ENCODE results near the gene RXRA.
A peak's percentile ranks its signal among the peaks of the same experiment; 100 is the strongest.
"Not testable (repeated sequence)": the region's sequence is repeated elsewhere in the genome, so short reads cannot be mapped to it uniquely, and the experiment has no call there.

Gene RXRA

DNA sequence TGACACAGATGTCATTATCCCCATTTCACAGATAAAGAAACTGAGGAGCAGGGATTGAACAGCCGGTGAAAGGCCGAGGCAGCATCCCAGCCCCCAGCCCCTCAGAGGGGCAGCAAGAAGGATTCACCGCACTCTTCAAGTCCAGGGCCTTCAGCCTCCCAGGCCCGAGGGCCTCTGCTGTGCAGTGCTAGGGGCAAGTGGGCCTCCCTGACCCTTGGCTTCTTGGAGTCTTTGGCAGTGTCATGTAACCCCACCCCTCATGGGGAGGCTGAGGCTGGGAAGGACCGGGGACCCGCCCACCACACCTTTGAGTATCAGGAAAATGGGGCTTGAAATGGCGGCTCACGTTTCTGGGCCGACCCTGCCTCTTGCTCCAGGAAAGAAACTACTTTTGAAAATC lies 28.7 kb upstream of the RXRA start:
- Mint-ChIP-seq H3K9me3 (no peaks in the 10 kb centered on the region), H3K36me3 (ENCODE audit: insufficient read depth) (no peaks in the 10 kb centered on the region), H3K27me3 (peaks cover 21 to 35% of the 10 kb centered on the region in 2 donors), H3K27ac (no peak overlapping the region), H3K4me1 (ENCODE audit: low read depth in 2 of 2) (peaks cover 27 to 28% of the 10 kb centered on the region in 2 donors), H3K4me3 (no peak overlapping the region)
- ATAC-seq (replicated peaks) (no peak), DNase-seq (no peak)

DNA sequence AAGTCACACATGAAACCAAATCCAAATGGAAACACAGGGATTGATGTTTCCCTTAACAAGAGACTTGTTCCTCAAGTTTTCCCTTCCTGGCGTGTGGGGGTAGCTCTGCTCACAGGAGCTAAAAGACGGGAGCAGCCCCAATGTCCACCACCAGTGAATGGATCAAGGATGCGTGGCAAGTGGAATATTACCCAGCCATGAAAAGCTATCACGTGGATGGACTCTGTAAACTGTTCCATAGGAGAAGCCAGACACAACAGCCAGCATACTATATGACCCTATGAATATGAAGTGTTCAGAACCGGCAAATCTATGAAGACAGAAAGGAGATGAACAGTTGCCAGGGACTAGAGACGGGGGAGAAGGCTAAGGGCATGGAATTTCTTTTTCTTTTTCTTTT lies 28.3 kb upstream of the RXRA start:
- H3K4me1 Mint-ChIP-seq (ENCODE audit: low read depth in 2 of 2), result peaks cover 27 to 28% of the 10 kb centered on the region in 2 donors
- H3K27ac Mint-ChIP-seq, result no peak overlapping the region
- H3K4me3 Mint-ChIP-seq, result no peak overlapping the region
- no peak for ATAC-seq (replicated peaks)
- DNase-seq, result no peak
- peaks cover 17 to 31% of the 10 kb centered on the region in 2 donors for H3K27me3 Mint-ChIP-seq
- no peaks in the 10 kb centered on the region for H3K36me3 Mint-ChIP-seq (ENCODE audit: insufficient read depth)
- no peaks in the 10 kb centered on the region for H3K9me3 Mint-ChIP-seq

DNA sequence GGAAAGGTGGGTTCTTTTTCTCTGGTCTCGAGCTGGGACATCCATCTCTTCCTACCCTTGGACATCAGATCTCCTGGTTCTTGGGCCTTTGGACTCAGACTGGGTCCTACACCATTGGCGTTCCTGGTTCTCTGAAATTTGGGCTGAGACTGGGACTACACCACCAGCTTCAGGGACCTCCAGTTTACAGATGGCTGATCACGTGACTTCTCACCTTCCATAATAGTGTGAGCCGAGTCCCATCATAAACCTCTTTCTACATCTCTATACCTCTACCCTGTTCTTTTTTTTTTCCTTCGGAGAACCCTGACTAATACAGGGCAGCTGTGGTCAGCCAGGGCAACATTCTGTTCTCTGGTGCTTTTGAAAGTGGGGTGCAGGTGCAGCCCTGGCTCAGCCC lies 27.2 kb upstream of the RXRA start:
- H3K4me3 Mint-ChIP-seq, result no peak overlapping the region
- no peaks in the 10 kb centered on the region for H3K36me3 Mint-ChIP-seq (ENCODE audit: insufficient read depth)
- no peak for ATAC-seq (replicated peaks)
- H3K9me3 Mint-ChIP-seq, result no peaks in the 10 kb centered on the region
- peaks cover 24 to 28% of the 10 kb centered on the region in 2 donors for H3K4me1 Mint-ChIP-seq (ENCODE audit: low read depth in 2 of 2)
- peak overlapping the region in 1 of 2 donors; percentile 62 for H3K27ac Mint-ChIP-seq
- H3K27me3 Mint-ChIP-seq, result peaks cover 9 to 24% of the 10 kb centered on the region in 2 donors
- no peak for DNase-seq

DNA sequence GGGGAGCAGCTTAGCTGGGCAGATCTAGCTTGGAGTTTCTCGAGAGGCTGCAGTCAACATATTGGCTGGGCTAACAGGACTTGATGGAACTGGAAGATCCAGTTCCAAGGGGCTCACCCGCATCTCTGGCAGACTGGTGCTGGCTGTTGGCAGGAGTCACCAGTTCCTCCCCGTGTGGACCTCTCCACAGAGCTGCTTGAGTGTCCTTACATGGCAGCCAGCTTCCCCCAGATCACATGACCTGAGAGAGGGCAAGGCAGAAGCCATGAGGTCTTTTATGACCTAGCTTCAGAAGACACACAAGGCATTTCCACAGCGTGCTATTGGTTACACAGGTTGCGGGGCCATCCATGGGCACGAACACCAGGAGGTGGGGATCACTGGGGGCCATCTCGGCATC lies 26.4 kb upstream of the RXRA start:
- no peaks in the 10 kb centered on the region for H3K9me3 Mint-ChIP-seq
- DNase-seq (no peak), ATAC-seq (replicated peaks) (no peak)
- H3K27ac Mint-ChIP-seq, result peak overlapping the region; percentile 95 to 98
- H3K4me1 Mint-ChIP-seq (ENCODE audit: low read depth in 2 of 2), result peaks cover 24 to 28% of the 10 kb centered on the region in 2 donors
- H3K36me3 Mint-ChIP-seq (ENCODE audit: insufficient read depth), result no peaks in the 10 kb centered on the region
- no peak overlapping the region for H3K4me3 Mint-ChIP-seq
- peaks cover 9 to 24% of the 10 kb centered on the region in 2 donors for H3K27me3 Mint-ChIP-seq

DNA sequence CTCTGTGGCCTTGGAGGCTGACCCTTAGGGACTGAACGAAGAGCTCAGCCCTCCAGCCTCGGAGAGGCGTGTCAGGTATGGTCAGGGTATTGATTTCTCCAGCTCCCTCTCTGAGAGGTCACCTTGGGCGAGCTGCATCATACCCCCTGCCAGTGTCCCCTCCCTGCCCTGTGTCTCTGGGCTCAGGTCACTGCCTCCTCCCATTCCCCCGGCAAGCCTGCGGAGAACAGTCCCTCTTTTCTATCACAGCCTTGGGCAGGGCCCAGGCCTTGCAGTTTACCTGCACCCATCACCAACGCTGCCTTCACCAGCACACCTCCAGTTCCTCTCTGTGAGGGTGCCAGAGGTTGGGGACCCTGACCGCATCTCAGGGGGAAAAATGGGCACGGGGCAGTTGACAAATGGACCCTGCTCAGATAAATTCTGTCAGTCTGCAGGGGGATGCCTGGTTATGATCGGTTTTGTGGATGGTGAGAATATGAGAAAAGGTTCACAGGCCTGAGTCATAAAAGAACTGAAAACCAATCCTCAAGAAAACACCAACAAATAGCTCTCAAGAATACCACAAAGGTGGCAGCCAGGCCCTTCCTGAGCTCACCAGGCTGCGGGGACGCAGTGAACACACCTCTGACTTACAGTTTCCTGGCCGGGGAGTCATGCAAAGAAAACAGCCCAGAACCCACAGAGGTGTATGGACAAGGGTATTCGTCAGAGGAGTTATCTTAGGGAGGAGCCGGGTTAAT lies 24.7 kb upstream of the RXRA start:
- H3K4me3 Mint-ChIP-seq, result peak overlapping the region; percentile 63 to 75
- H3K4me1 Mint-ChIP-seq (ENCODE audit: low read depth in 2 of 2), result peaks cover 18 to 19% of the 10 kb centered on the region in 2 donors
- no peaks in the 10 kb centered on the region for H3K9me3 Mint-ChIP-seq
- peak; percentile 65 to 66 (median 66) for DNase-seq
- no peaks in the 10 kb centered on the region for H3K36me3 Mint-ChIP-seq (ENCODE audit: insufficient read depth)
- peak overlapping the region; percentile 95 to 98 for H3K27ac Mint-ChIP-seq
- peaks cover 0 to 9% of the 10 kb centered on the region in 2 donors for H3K27me3 Mint-ChIP-seq
- peak; percentile 97 for ATAC-seq (replicated peaks)

DNA sequence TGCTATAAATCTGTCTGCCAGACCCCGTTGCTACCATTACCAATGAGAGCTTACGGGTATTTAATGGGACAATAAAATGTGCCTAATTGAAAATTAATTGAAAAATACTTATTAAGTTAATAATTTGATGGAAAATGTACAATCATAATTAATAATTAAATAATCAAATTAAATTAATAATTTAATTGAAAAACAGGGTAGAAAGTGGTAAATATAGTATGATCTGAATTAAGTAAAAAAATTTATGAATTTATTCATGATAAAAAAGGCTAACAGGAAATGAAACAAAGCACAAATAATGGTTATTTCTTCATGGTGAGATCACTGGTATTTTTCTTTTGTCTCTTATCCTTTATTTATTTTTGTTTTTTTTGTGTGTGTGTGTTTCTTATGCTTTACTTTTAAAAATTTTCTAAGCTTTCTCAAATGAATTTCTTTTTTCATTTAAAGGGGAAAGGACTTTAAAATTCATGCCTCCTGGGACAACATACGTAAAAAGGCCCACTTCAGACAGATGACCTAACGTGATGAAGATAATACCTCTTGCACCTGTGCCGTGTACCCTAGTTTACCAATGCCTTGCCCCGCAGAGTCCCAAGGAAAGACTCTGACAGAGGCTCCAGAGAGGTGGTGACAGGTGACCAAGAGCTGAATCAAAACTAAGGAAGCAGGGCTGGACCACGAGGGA lies 24.0 kb upstream of the RXRA start:
- H3K27me3 Mint-ChIP-seq, result peaks cover 0 to 9% of the 10 kb centered on the region in 2 donors
- no peaks in the 10 kb centered on the region for H3K36me3 Mint-ChIP-seq (ENCODE audit: insufficient read depth)
- peak overlapping the region; percentile 95 to 98 for H3K27ac Mint-ChIP-seq
- DNase-seq, result no peak
- H3K4me1 Mint-ChIP-seq (ENCODE audit: low read depth in 2 of 2), result peaks cover 17 to 19% of the 10 kb centered on the region in 2 donors
- no peak for ATAC-seq (replicated peaks)
- H3K9me3 Mint-ChIP-seq, result no peaks in the 10 kb centered on the region
- H3K4me3 Mint-ChIP-seq, result peak overlapping the region; percentile 63 to 75

DNA sequence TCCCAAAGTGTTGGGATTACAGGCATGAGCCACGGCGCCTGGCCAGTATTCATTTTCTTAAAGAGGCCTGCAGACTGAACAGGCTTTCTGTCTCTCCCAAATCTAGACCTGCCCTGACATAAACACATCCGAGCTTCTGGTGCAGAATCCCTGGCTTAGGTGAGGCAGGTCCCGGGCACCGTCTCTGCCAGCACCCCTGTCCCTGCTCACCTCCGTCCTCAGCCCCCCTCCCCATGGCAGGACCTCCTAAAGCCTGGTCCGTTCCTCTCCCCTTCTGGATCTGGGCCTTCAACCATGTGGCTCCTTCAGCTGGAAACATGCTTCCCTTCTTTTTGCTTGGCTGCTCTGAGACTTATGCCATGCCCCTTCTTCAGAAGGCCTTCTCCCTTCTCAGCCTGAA lies 22.7 kb upstream of the RXRA start:
- Mint-ChIP-seq H3K27me3 (no peaks in the 10 kb centered on the region), H3K9me3 (no peaks in the 10 kb centered on the region), H3K36me3 (ENCODE audit: insufficient read depth) (no peaks in the 10 kb centered on the region), H3K4me1 (ENCODE audit: low read depth in 2 of 2) (peaks cover 17 to 19% of the 10 kb centered on the region in 2 donors), H3K4me3 (no peak overlapping the region), H3K27ac (peak overlapping the region in 1 of 2 donors; percentile 57)
- DNase-seq, result no peak
- no peak for ATAC-seq (replicated peaks)

DNA sequence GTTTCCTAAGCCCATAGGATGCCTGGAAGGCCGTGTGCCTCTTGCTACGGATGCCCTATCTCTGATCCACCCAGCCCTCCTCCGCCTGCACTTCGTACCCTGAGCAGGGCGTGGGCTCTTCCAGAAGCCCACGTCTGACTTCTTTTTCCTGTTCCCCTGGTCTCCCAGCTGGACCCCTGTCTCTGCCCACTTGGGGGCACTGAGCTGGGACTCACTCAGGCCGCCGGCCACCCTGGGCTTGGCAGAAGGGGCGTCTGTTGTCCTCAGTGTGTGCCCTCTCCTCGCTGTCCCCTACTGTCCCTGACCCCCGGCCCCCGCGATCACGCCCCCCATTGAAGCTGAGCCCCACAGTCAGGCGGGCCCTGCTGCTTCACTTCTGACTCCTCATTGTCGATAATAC lies 22.0 kb upstream of the RXRA start:
- ATAC-seq (replicated peaks) (no peak), DNase-seq (no peak)
- Mint-ChIP-seq H3K36me3 (ENCODE audit: insufficient read depth) (no peaks in the 10 kb centered on the region), H3K4me3 (no peak overlapping the region), H3K27me3 (no peaks in the 10 kb centered on the region), H3K9me3 (no peaks in the 10 kb centered on the region), H3K4me1 (ENCODE audit: low read depth in 2 of 2) (peaks cover 17 to 19% of the 10 kb centered on the region in 2 donors), H3K27ac (peak overlapping the region in 1 of 2 donors; percentile 57)

DNA sequence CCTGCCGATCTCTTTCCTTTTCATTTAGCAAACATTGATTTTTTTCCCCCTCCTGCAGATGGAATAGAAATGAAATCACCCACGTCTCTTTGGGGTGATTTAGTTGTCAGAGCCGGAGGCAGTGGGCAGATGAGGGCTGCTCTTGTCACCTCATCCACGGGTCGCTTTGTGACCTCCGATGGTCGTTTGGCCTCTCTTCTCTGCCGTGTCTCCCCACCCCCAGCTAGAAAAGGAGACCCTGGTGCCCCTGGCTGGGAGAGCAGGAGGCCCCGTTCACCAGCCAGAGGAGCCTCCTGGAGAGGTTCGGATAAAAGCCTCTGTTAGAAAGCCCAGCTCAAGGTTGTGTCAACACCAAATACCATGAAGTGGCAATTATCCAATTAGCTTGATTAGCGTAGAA lies 21.6 kb upstream of the RXRA start:
- Mint-ChIP-seq H3K36me3 (ENCODE audit: insufficient read depth) (no peaks in the 10 kb centered on the region), H3K4me3 (no peak overlapping the region), H3K27me3 (no peaks in the 10 kb centered on the region), H3K27ac (no peak overlapping the region), H3K9me3 (no peaks in the 10 kb centered on the region), H3K4me1 (ENCODE audit: low read depth in 2 of 2) (peaks cover 17 to 19% of the 10 kb centered on the region in 2 donors)
- ATAC-seq (replicated peaks) (no peak), DNase-seq (no peak)

DNA sequence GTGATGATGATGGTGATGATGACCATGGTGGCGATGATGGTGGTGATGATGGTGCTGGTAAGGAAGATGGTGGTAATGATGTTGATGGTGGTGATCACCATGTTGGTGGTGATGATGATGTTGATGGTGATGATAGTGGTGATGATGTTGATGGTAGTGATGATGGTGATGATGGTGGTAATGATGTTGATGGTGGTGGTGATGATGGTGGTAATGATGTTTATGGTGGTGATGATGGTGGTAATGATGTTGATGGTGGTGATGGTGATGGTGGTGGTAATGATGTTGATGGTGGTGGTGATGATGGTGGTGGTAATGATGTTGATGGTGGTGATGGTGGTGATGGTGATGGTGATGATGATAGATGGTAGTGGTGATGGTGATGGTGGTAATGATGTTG lies 20.7 kb upstream of the RXRA start:
- Mint-ChIP-seq H3K4me1 (ENCODE audit: low read depth in 2 of 2) (peaks cover 11 to 15% of the 10 kb centered on the region in 2 donors), H3K9me3 (no peaks in the 10 kb centered on the region), H3K27me3 (no peaks in the 10 kb centered on the region), H3K36me3 (ENCODE audit: insufficient read depth) (no peaks in the 10 kb centered on the region), H3K27ac (no peak overlapping the region), H3K4me3 (no peak overlapping the region)
- DNase-seq (no peak), ATAC-seq (replicated peaks) (no peak)

DNA sequence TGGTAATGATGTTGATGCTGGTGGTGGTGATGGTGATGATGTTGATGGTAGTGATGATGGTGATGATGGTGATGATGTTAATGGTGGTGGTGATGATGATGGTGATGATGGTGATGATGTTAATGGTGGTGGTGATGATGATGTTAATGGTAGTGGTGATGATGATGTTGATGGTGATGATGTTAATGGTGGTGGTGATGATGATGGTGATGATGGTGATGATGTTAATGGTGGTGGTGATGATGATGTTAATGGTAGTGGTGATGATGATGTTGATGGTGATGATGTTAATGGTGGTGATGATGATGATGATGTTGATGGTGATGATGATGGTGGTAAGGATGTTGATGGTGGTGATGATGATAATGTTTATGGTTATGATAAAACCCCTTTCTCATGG lies 20.2 kb upstream of the RXRA start:
- ATAC-seq (replicated peaks); DNase-seq; H3K27me3 Mint-ChIP-seq; H3K36me3 Mint-ChIP-seq (ENCODE audit: insufficient read depth); H3K27ac Mint-ChIP-seq; H3K4me3 Mint-ChIP-seq; H3K9me3 Mint-ChIP-seq: not testable (repeated sequence)
- H3K4me1 Mint-ChIP-seq (ENCODE audit: low read depth in 2 of 2), result peaks cover 8 to 10% of the 10 kb centered on the region in 2 donors

DNA sequence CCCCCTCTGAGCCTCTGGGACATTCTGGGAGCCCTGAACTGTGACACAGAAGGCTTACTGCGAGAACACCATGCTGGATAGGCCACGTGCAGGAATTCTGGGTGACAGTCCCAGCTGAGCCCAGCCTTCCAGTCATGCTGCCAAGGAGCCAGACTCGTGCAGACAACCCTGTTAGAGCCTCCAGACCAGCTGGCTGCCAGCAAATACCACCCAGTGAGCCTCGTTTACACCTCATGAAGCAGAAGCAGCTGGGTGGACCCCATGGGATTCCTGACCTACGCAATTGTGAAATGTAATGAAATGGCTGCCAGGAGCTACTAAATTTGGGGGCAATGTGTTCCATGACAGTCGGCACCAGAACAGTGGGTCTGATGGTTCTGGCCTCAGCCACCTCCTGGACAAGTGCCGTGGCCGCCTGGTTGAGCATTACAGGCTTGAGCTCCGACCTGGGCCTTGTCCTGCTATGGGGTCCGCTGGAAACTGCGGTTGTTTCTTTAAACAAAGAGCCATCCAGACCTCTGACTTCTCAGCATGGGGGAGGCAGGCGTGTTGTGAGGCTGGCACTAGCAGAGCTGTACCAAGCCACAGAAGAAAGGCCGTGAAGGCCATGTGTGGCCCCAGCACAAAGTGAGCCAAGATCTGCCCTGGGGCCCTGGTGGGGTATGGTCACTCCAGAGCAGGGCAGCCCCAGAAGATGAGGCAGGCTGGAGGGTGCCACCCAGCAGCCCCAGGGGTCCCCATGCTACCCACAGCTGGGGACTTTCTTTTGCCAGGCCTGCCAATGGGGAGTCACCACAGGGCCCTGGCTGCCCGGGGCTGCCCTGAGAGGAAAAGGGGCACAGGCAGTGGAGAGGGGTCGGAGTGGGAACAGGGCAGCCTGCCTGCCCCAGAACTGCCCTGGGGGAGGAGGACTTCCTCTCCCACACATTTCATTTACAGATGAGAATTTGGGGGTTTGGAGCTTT lies 19.3 kb upstream of the RXRA start:
- H3K9me3 Mint-ChIP-seq, result no peaks in the 10 kb centered on the region
- no peaks in the 10 kb centered on the region for H3K27me3 Mint-ChIP-seq
- H3K27ac Mint-ChIP-seq, result no peak overlapping the region
- H3K4me1 Mint-ChIP-seq (ENCODE audit: low read depth in 2 of 2), result peaks cover 0 to 1% of the 10 kb centered on the region in 2 donors
- H3K36me3 Mint-ChIP-seq (ENCODE audit: insufficient read depth), result no peaks in the 10 kb centered on the region
- no peak overlapping the region for H3K4me3 Mint-ChIP-seq
- DNase-seq (no peak), ATAC-seq (replicated peaks) (no peak)
